Measurements from ENCODE around the gene MEF2D. TPM values are rescaled to one million over a fixed set of nuclear protein-coding genes. Genes with fewer than 3 reads are reported as not detected.
A peak's percentile ranks its signal among the peaks of the same experiment; 100 is the strongest.

Gene MEF2D
- total RNA-seq, 1 donor from 2014 or later = 7.8 TPM

DNA sequence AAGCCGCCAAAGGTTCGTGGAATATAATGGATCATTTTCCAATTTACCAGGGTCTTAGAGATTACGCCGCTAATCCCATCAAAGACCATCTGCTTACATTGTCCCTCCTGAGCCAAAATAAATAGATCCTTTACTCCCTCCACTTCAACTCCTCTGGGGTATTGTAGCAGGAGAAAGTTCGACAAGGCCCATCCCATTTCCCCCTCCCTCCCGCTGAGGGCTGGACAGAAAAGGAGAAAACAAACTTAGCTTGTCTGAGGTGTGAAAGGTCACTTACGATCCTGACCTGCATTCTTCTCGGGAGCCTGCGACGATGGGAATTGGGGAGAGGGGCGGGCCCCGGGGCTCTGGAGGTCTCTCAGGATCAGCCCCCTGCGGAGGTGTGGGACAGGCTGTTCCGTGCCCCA is 60.8 kb downstream of the MEF2D start:
- Histone ChIP-seq H3K36me3 (ENCODE audit: control insufficient read depth in 3 of 3, insufficient read depth in 3 of 3, low read length in 3 of 3) (no peaks in the 10 kb centered on the region), H3K9ac (ENCODE audit: low read depth in 1 of 3, low read length in 3 of 3) (no peak overlapping the region), H3K4me3 (ENCODE audit: low read length in 3 of 3) (no peak overlapping the region), H3K27ac (ENCODE audit: low read depth, low read length) (no peak overlapping the region), H3K9me3 (ENCODE audit: control insufficient read depth in 3 of 3, low read length in 3 of 3) (no peaks in the 10 kb centered on the region), H3K4me1 (ENCODE audit: control insufficient read depth in 3 of 3, insufficient read depth in 3 of 3, low read length in 3 of 3) (peaks cover 10 to 12% (median 12%) of the 10 kb centered on the region in 3 donors), H3K27me3 (ENCODE audit: control insufficient read depth in 3 of 3, insufficient read depth in 3 of 3, low read length in 3 of 3) (peaks cover 87 to 90% (median 89%) of the 10 kb centered on the region in 3 donors)

DNA sequence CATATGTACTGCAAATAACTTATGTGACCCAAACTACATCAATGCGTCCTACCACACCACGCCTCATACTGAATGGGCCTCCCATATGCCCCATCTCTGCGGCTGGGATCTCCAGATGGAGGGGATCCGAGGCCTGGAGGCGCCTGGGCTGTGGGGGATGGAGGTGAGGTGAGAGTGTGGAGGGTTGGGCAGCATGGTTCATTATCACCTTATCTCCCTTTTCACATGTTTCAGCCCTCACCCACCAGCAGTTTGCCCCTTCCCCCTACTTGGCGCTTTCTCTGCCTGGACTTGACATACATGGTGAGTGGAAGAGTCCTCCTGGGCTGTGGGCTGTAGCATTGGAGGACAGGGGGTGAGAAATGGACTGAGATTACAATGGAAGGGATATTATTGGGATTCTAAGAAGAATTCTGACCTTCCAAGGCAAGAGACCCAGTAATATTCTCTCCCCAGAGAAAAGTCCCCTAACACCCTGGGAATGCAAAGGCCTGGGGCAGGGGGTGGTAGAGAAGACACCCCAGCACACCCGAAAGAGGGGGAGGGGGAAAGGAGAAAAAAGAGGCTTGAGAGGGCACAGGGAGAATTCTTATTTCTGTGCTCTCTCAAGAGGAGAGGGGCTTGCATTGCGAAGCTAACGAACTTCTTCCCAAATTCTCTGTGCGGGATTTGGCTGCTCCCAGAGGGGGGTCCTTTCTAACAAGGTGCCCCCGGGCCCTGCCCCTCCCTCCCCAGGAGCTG is 61.4 kb downstream of the MEF2D start:
- Histone ChIP-seq H3K27me3 (ENCODE audit: control insufficient read depth in 3 of 3, insufficient read depth in 3 of 3, low read length in 3 of 3) (peaks cover 90 to 92% (median 91%) of the 10 kb centered on the region in 3 donors), H3K9ac (ENCODE audit: low read depth in 1 of 3, low read length in 3 of 3) (no peak overlapping the region), H3K36me3 (ENCODE audit: control insufficient read depth in 3 of 3, insufficient read depth in 3 of 3, low read length in 3 of 3) (no peaks in the 10 kb centered on the region), H3K27ac (ENCODE audit: low read depth, low read length) (no peak overlapping the region), H3K4me1 (ENCODE audit: control insufficient read depth in 3 of 3, insufficient read depth in 3 of 3, low read length in 3 of 3) (peaks cover 10 to 12% (median 12%) of the 10 kb centered on the region in 3 donors), H3K4me3 (ENCODE audit: low read length in 3 of 3) (no peak overlapping the region), H3K9me3 (ENCODE audit: control insufficient read depth in 3 of 3, low read length in 3 of 3) (no peaks in the 10 kb centered on the region)

DNA sequence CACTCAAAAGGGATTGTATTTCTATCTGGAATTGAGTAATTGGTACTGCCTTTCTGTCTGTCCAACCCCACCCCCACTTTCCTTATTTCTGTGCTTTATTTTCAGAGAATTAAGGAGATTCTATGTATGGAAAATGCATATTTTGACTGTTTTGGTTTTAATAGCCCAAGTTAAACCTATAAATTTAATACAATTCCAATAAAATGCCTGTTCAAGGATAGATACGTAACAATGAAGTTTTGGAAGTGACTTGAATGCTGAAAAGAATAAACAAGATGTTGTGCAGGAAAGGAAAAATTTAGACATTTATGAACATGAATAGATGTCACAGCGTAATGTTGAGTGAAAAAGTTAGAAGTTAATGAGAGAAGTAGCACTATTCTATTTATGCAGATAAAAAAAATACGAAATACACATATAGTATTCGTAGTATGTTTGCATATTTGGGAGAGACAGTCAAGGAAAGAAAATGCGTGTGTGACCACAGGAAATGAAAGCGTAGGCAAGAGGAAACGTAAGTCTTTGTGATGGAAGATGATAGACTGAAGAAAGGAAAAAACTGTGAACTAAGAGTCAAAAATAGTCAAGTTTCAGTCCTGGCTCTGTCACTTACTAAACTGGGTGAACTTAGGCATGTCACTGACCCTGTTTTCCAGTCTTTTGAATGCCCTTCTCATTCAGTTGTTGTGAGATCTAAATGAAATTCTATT is 62.1 kb downstream of the MEF2D start:
- no peaks in the 10 kb centered on the region for H3K9me3 ChIP-seq (ENCODE audit: control insufficient read depth in 3 of 3, low read length in 3 of 3)
- H3K4me1 ChIP-seq (ENCODE audit: control insufficient read depth in 3 of 3, insufficient read depth in 3 of 3, low read length in 3 of 3) = peaks cover 10 to 12% (median 12%) of the 10 kb centered on the region in 3 donors
- H3K9ac ChIP-seq (ENCODE audit: low read depth in 1 of 3, low read length in 3 of 3) = no peak overlapping the region
- H3K27me3 ChIP-seq (ENCODE audit: control insufficient read depth in 3 of 3, insufficient read depth in 3 of 3, low read length in 3 of 3) = peaks cover 91 to 96% (median 93%) of the 10 kb centered on the region in 3 donors
- H3K36me3 ChIP-seq (ENCODE audit: control insufficient read depth in 3 of 3, insufficient read depth in 3 of 3, low read length in 3 of 3) = no peaks in the 10 kb centered on the region
- no peak overlapping the region for H3K4me3 ChIP-seq (ENCODE audit: low read length in 3 of 3)
- no peak overlapping the region for H3K27ac ChIP-seq (ENCODE audit: low read depth, low read length)

GRCh38 chr1:156437037-156437867 is 63.3 kb downstream of the MEF2D start:
- Histone ChIP-seq H3K9ac (ENCODE audit: low read depth in 1 of 3, low read length in 3 of 3) (no peak overlapping the region), H3K27me3 (ENCODE audit: control insufficient read depth in 3 of 3, insufficient read depth in 3 of 3, low read length in 3 of 3) (peaks cover 92 to 98% (median 95%) of the 10 kb centered on the region in 3 donors), H3K4me1 (ENCODE audit: control insufficient read depth in 3 of 3, insufficient read depth in 3 of 3, low read length in 3 of 3) (peaks cover 10 to 12% (median 12%) of the 10 kb centered on the region in 3 donors), H3K36me3 (ENCODE audit: control insufficient read depth in 3 of 3, insufficient read depth in 3 of 3, low read length in 3 of 3) (no peaks in the 10 kb centered on the region), H3K4me3 (ENCODE audit: low read length in 3 of 3) (no peak overlapping the region), H3K27ac (ENCODE audit: low read depth, low read length) (no peak overlapping the region), H3K9me3 (ENCODE audit: control insufficient read depth in 3 of 3, low read length in 3 of 3) (no peaks in the 10 kb centered on the region)

- no peak overlapping the region for H3K27ac ChIP-seq (ENCODE audit: low read depth, low read length)
- H3K9me3 ChIP-seq (ENCODE audit: control insufficient read depth in 3 of 3, low read length in 3 of 3) = no peaks in the 10 kb centered on the region
- H3K9ac ChIP-seq (ENCODE audit: low read depth in 1 of 3, low read length in 3 of 3) = peak overlapping the region in 1 of 3 donors; percentile 16
- H3K27me3 ChIP-seq (ENCODE audit: control insufficient read depth in 3 of 3, insufficient read depth in 3 of 3, low read length in 3 of 3) = peaks cover 92 to 95% (median 95%) of the 10 kb centered on the region in 3 donors
- H3K4me3 ChIP-seq (ENCODE audit: low read length in 3 of 3) = peak overlapping the region in 2 of 3 donors; percentile 29 to 41
- peaks cover 10 to 12% (median 12%) of the 10 kb centered on the region in 3 donors for H3K4me1 ChIP-seq (ENCODE audit: control insufficient read depth in 3 of 3, insufficient read depth in 3 of 3, low read length in 3 of 3)
- H3K36me3 ChIP-seq (ENCODE audit: control insufficient read depth in 3 of 3, insufficient read depth in 3 of 3, low read length in 3 of 3) = no peaks in the 10 kb centered on the region
Observed at GRCh38 chr1:156436141-156437036, 64.2 kb downstream of the MEF2D start.

- Histone ChIP-seq H3K4me3 (ENCODE audit: low read length in 3 of 3) (peak overlapping the region; percentile 41 to 49 (median 46)), H3K36me3 (ENCODE audit: control insufficient read depth in 3 of 3, insufficient read depth in 3 of 3, low read length in 3 of 3) (no peaks in the 10 kb centered on the region), H3K9me3 (ENCODE audit: control insufficient read depth in 3 of 3, low read length in 3 of 3) (no peaks in the 10 kb centered on the region), H3K27me3 (ENCODE audit: control insufficient read depth in 3 of 3, insufficient read depth in 3 of 3, low read length in 3 of 3) (peaks cover 90 to 93% (median 92%) of the 10 kb centered on the region in 3 donors), H3K27ac (ENCODE audit: low read depth, low read length) (no peak overlapping the region), H3K4me1 (ENCODE audit: control insufficient read depth in 3 of 3, insufficient read depth in 3 of 3, low read length in 3 of 3) (peaks cover 10 to 12% (median 12%) of the 10 kb centered on the region in 3 donors), H3K9ac (ENCODE audit: low read depth in 1 of 3, low read length in 3 of 3) (no peak overlapping the region)
Observed at GRCh38 chr1:156435545-156436140, 64.9 kb downstream of the MEF2D start.

GRCh38 chr1:156434989-156435544 is 65.5 kb downstream of the MEF2D start:
- no peak overlapping the region for H3K9ac ChIP-seq (ENCODE audit: low read depth in 1 of 3, low read length in 3 of 3)
- H3K36me3 ChIP-seq (ENCODE audit: control insufficient read depth in 3 of 3, insufficient read depth in 3 of 3, low read length in 3 of 3) = no peaks in the 10 kb centered on the region
- H3K27me3 ChIP-seq (ENCODE audit: control insufficient read depth in 3 of 3, insufficient read depth in 3 of 3, low read length in 3 of 3) = peaks cover 91 to 93% (median 92%) of the 10 kb centered on the region in 3 donors
- peaks cover 10 to 12% (median 12%) of the 10 kb centered on the region in 3 donors for H3K4me1 ChIP-seq (ENCODE audit: control insufficient read depth in 3 of 3, insufficient read depth in 3 of 3, low read length in 3 of 3)
- no peaks in the 10 kb centered on the region for H3K9me3 ChIP-seq (ENCODE audit: control insufficient read depth in 3 of 3, low read length in 3 of 3)
- peak overlapping the region in 1 of 3 donors; percentile 46 for H3K4me3 ChIP-seq (ENCODE audit: low read length in 3 of 3)
- H3K27ac ChIP-seq (ENCODE audit: low read depth, low read length) = no peak overlapping the region

- H3K27me3 ChIP-seq (ENCODE audit: control insufficient read depth in 3 of 3, insufficient read depth in 3 of 3, low read length in 3 of 3) = peaks cover 89 to 93% (median 92%) of the 10 kb centered on the region in 3 donors
- H3K9me3 ChIP-seq (ENCODE audit: control insufficient read depth in 3 of 3, low read length in 3 of 3) = no peaks in the 10 kb centered on the region
- H3K9ac ChIP-seq (ENCODE audit: low read depth in 1 of 3, low read length in 3 of 3) = no peak overlapping the region
- no peaks in the 10 kb centered on the region for H3K36me3 ChIP-seq (ENCODE audit: control insufficient read depth in 3 of 3, insufficient read depth in 3 of 3, low read length in 3 of 3)
- H3K4me1 ChIP-seq (ENCODE audit: control insufficient read depth in 3 of 3, insufficient read depth in 3 of 3, low read length in 3 of 3) = peaks cover 10 to 12% (median 12%) of the 10 kb centered on the region in 3 donors
- H3K27ac ChIP-seq (ENCODE audit: low read depth, low read length) = no peak overlapping the region
- no peak overlapping the region for H3K4me3 ChIP-seq (ENCODE audit: low read length in 3 of 3)
Observed at GRCh38 chr1:156433602-156434001, 67.0 kb downstream of the MEF2D start.
